Activated naive CD4-positive, alpha-beta T cell treated with anti-CD3 and anti-CD28 coated beads, Interleukin-2, amount 50 U/mL, for 72 hours (primary cell): ENCODE measurements around the gene LRRTM4. TPM values are rescaled to one million over a fixed set of nuclear protein-coding genes. Genes with fewer than 3 reads are reported as not detected.
"Not testable (repeated sequence)": the region's sequence is repeated elsewhere in the genome, so short reads cannot be mapped to it uniquely, and the experiment has no call there.

Experiments used
- ATAC-seq, 2 donors: fragments of 150-1000 bp; cut with Tn5 transposase; 2 replicates each; pipeline ENCODE4 v1.10.0; 2021; ENCODE audit warnings: mild to moderate bottlenecking in 2 of 2, moderate library complexity in 2 of 2
- DNase-seq, 2 donors: peaks; one replicate each; pipeline ENCODE4 v3.0.0; 2021 to 2022; ENCODE audit warnings: low spot score in 2 of 2
- H3K27ac Mint-ChIP-seq, 2 donors: one replicate each; pipeline ENCODE4 v1.8.0; 2022; ENCODE audit warnings: mild to moderate bottlenecking in 2 of 2, mixed read lengths in 2 of 2
- H3K36me3 Mint-ChIP-seq, 2 donors: one replicate each; pipeline ENCODE4 v1.8.0; 2022; ENCODE audit warnings: mixed read lengths in 2 of 2
- H3K9me3 Mint-ChIP-seq, 2 donors: one replicate each; pipeline ENCODE4 v1.8.0; 2022; ENCODE audit warnings: mixed read lengths in 2 of 2
- total RNA-seq, 2 donors: library from RNA; stranded (reverse); gene quantifications; one replicate each; pipeline ENCODE4 v1.2.3, GENCODE V29; 2022

The LRRTM4 gene
- total RNA-seq, 2 donors from 2014 or later: not detected

- Mint-ChIP-seq H3K27ac (no peak overlapping the region), H3K36me3 (no peaks in the 10 kb centered on the region), H3K9me3 (peaks cover 0 to 13% of the 10 kb centered on the region in 2 donors)
- DNase-seq (no peak), ATAC-seq (no peak)
Measured at GRCh38 chr2:76861708-76862107, 660.5 kb downstream of the LRRTM4 start.

- Mint-ChIP-seq H3K9me3 (peaks cover 10 to 16% of the 10 kb centered on the region in 2 donors), H3K36me3 (no peaks in the 10 kb centered on the region), H3K27ac (no peak overlapping the region)
- DNase-seq: no peak
- no peak for ATAC-seq
Measured at GRCh38 chr2:76851000-76851399, 671.2 kb downstream of the LRRTM4 start.

- DNase-seq (no peak), ATAC-seq (no peak)
- H3K9me3 Mint-ChIP-seq: peaks cover 4 to 10% of the 10 kb centered on the region in 2 donors
- H3K27ac Mint-ChIP-seq: no peak overlapping the region
- H3K36me3 Mint-ChIP-seq: no peaks in the 10 kb centered on the region
Measured at GRCh38 chr2:76849086-76849485, 673.1 kb downstream of the LRRTM4 start.

GRCh38 chr2:76839826-76840225 lies 682.4 kb downstream of the LRRTM4 start:
- ATAC-seq: no peak
- Mint-ChIP-seq H3K36me3 (peaks cover 0 to 4% of the 10 kb centered on the region in 2 donors), H3K27ac (no peak overlapping the region), H3K9me3 (peaks cover 9 to 11% of the 10 kb centered on the region in 2 donors)
- DNase-seq: no peak

GRCh38 chr2:76829374-76830234 lies 692.6 kb downstream of the LRRTM4 start:
- Mint-ChIP-seq H3K9me3 (peaks cover 15% of the 10 kb centered on the region in 2 donors), H3K27ac (no peak overlapping the region), H3K36me3 (no peaks in the 10 kb centered on the region)
- no peak for DNase-seq
- no peak for ATAC-seq

GRCh38 chr2:76826691-76827090 lies 695.5 kb downstream of the LRRTM4 start:
- DNase-seq (no peak), ATAC-seq (no peak)
- Mint-ChIP-seq H3K36me3 (no peaks in the 10 kb centered on the region), H3K27ac (no peak overlapping the region), H3K9me3 (peaks cover 15% of the 10 kb centered on the region in 2 donors)

GRCh38 chr2:76825140-76825970 lies 696.8 kb downstream of the LRRTM4 start:
- peaks cover 15% of the 10 kb centered on the region in 2 donors for H3K9me3 Mint-ChIP-seq
- no peak for DNase-seq
- no peak overlapping the region for H3K27ac Mint-ChIP-seq
- no peak for ATAC-seq
- no peaks in the 10 kb centered on the region for H3K36me3 Mint-ChIP-seq

GRCh38 chr2:76821731-76822130 lies 700.4 kb downstream of the LRRTM4 start:
- Mint-ChIP-seq H3K9me3 (peaks cover 15 to 21% of the 10 kb centered on the region in 2 donors), H3K27ac (no peak overlapping the region), H3K36me3 (no peaks in the 10 kb centered on the region)
- ATAC-seq: no peak
- DNase-seq: no peak

GRCh38 chr2:76813084-76813483 lies 709.1 kb downstream of the LRRTM4 start:
- DNase-seq: no peak
- no peak for ATAC-seq
- Mint-ChIP-seq H3K9me3 (peaks cover 24 to 26% of the 10 kb centered on the region in 2 donors), H3K27ac (no peak overlapping the region), H3K36me3 (no peaks in the 10 kb centered on the region)

GRCh38 chr2:76812156-76812555 lies 710.0 kb downstream of the LRRTM4 start:
- Mint-ChIP-seq H3K9me3 (peaks cover 22 to 28% of the 10 kb centered on the region in 2 donors), H3K36me3 (no peaks in the 10 kb centered on the region), H3K27ac (no peak overlapping the region)
- ATAC-seq (no peak), DNase-seq (no peak)

- DNase-seq (no peak), ATAC-seq (no peak)
- Mint-ChIP-seq H3K27ac (no peak overlapping the region), H3K9me3 (peaks cover 14 to 23% of the 10 kb centered on the region in 2 donors), H3K36me3 (no peaks in the 10 kb centered on the region)
Measured at GRCh38 chr2:76809136-76809535, 713.0 kb downstream of the LRRTM4 start.

GRCh38 chr2:76808732-76809131 lies 713.4 kb downstream of the LRRTM4 start:
- no peak for DNase-seq
- Mint-ChIP-seq H3K36me3 (no peaks in the 10 kb centered on the region), H3K27ac (no peak overlapping the region), H3K9me3 (peaks cover 14 to 21% of the 10 kb centered on the region in 2 donors)
- no peak for ATAC-seq

- Mint-ChIP-seq H3K27ac (no peak overlapping the region), H3K9me3 (peaks cover 21 to 24% of the 10 kb centered on the region in 2 donors), H3K36me3 (peaks cover 0 to 5% of the 10 kb centered on the region in 2 donors)
- no peak for DNase-seq
- ATAC-seq: no peak
Measured at GRCh38 chr2:76793647-76794334, 728.4 kb downstream of the LRRTM4 start.

GRCh38 chr2:76781313-76781712 lies 740.9 kb downstream of the LRRTM4 start:
- H3K27ac Mint-ChIP-seq, ATAC-seq, DNase-seq: not testable (repeated sequence)
- H3K9me3 Mint-ChIP-seq: peaks cover 9 to 13% of the 10 kb centered on the region in 2 donors
- H3K36me3 Mint-ChIP-seq: peaks cover 0 to 16% of the 10 kb centered on the region in 2 donors

- no peak overlapping the region for H3K27ac Mint-ChIP-seq
- DNase-seq (no peak), ATAC-seq (no peak)
- H3K9me3 Mint-ChIP-seq: peaks cover 25 to 27% of the 10 kb centered on the region in 2 donors
- H3K36me3 Mint-ChIP-seq: no peaks in the 10 kb centered on the region
Measured at GRCh38 chr2:76763276-76763675, 758.9 kb downstream of the LRRTM4 start.

GRCh38 chr2:76760367-76760704 lies 761.8 kb downstream of the LRRTM4 start:
- Mint-ChIP-seq H3K36me3 (no peaks in the 10 kb centered on the region), H3K9me3 (peaks cover 16 to 19% of the 10 kb centered on the region in 2 donors), H3K27ac (no peak overlapping the region)
- ATAC-seq: no peak
- no peak for DNase-seq
